Measurements from ENCODE around the gene ULBP3.

DNA sequence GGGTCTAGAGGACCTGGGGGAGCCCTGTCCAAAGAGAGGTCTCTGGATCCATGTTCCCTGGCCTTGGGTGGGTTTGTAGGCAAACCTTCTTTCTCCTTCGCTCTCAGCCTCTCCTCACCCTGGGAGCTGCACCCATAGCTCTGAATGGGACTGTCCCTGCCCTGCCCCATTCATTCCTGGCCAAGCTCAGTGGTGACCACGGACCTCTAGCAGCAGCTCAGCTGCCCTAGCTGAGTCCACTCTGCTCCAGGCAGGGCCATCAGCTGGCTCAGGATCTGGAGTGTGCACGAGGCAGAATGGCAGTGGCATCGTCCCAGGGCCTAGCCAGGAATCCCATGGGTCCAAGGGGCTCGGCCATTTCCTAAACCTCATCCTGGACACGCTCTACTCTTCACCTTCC, 5.3 kb downstream of the ULBP3 start:
- TF ChIP-seq MYNN (CRISPR knock-in tag; IDR thresholded peaks at IDR 0.05; ENCODE audit: low read depth) (no peak), HIC2 (CRISPR knock-in tag; IDR thresholded peaks at IDR 0.05; ENCODE audit: low read depth) (no peak), BHLHE40 (IDR thresholded peaks at IDR 0.05; ENCODE audit: low read length) (no peak)
- TF ChIP-seq, protein P1, sequence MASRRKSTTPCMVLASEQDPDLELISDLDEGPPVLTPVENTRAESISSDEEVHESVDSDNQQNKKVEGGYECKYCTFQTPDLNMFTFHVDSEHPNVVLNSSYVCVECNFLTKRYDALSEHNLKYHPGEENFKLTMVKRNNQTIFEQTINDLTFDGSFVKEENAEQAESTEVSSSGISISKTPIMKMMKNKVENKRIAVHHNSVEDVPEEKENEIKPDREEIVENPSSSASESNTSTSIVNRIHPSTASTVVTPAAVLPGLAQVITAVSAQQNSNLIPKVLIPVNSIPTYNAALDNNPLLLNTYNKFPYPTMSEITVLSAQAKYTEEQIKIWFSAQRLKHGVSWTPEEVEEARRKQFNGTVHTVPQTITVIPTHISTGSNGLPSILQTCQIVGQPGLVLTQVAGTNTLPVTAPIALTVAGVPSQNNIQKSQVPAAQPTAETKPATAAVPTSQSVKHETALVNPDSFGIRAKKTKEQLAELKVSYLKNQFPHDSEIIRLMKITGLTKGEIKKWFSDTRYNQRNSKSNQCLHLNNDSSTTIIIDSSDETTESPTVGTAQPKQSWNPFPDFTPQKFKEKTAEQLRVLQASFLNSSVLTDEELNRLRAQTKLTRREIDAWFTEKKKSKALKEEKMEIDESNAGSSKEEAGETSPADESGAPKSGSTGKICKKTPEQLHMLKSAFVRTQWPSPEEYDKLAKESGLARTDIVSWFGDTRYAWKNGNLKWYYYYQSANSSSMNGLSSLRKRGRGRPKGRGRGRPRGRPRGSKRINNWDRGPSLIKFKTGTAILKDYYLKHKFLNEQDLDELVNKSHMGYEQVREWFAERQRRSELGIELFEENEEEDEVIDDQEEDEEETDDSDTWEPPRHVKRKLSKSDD (CRISPR knock-in tag; IDR thresholded peaks at IDR 0.05; ENCODE audit: low read depth), result no peak
